Endothelial cell (in vitro differentiated cells): ENCODE data around the gene ALDH1B1. TPM values are rescaled to one million over a fixed set of nuclear protein-coding genes. Genes with fewer than 3 reads are reported as not detected.

Experiments used
- DNase-seq: peaks from one replicate; pipeline ENCODE4 v3.0.0; 2021; ENCODE audit warnings: low spot score
- H3K27ac Mint-ChIP-seq: one replicate; pipeline ENCODE4 v1.8.0; 2021; ENCODE audit warnings: mixed read lengths, inconsistent platforms; ENCODE audit not compliant: unreplicated experiment
- H3K27me3 Mint-ChIP-seq: one replicate; pipeline ENCODE4 v1.8.0; 2021; ENCODE audit warnings: mild to moderate bottlenecking, moderate library complexity, mixed read lengths, inconsistent platforms; ENCODE audit not compliant: unreplicated experiment
- H3K36me3 Mint-ChIP-seq: one replicate; pipeline ENCODE4 v1.8.0; 2021; ENCODE audit warnings: mild to moderate bottlenecking, low read depth, mixed read lengths, inconsistent platforms; ENCODE audit not compliant: unreplicated experiment
- H3K4me1 Mint-ChIP-seq: one replicate; pipeline ENCODE4 v1.8.0; 2021; ENCODE audit warnings: mild to moderate bottlenecking, mixed read lengths, inconsistent platforms; ENCODE audit not compliant: unreplicated experiment
- H3K4me3 Mint-ChIP-seq: one replicate; pipeline ENCODE4 v1.8.0; 2021; ENCODE audit warnings: mild to moderate bottlenecking, mixed read lengths, inconsistent platforms; ENCODE audit not compliant: unreplicated experiment
- H3K9me3 Mint-ChIP-seq: one replicate; pipeline ENCODE4 v1.8.0; 2021; ENCODE audit warnings: mixed read lengths, inconsistent platforms; ENCODE audit not compliant: unreplicated experiment
- CTCF ChIP-seq: fragments of 200-600 bp; sonication (generic); IDR thresholded peaks from one replicate; pipeline ENCODE4 v1.5.0; 2021; ENCODE audit warnings: antibody characterized with exemption; ENCODE audit not compliant: unreplicated experiment
- total RNA-seq: library from RNA; stranded (reverse); fragmentation: NEBNext Ultra II Directional; extraction: Animal tissue kit (Norgen Biotek cat#: 25700); gene quantifications from one replicate; pipeline ENCODE4 v1.2.1, GENCODE V29; 2021; ENCODE audit not compliant: unreplicated experiment

Gene ALDH1B1
- total RNA-seq, 1 donor from 2014 or later, result 18.7 TPM

- no peak for DNase-seq
- Mint-ChIP-seq H3K27me3 (peaks cover 2% of the 10 kb centered on the region), H3K27ac (no peak overlapping the region), H3K4me3 (no peak overlapping the region), H3K4me1 (peaks cover 11% of the 10 kb centered on the region), H3K36me3 (peaks cover 5% of the 10 kb centered on the region), H3K9me3 (no peaks in the 10 kb centered on the region)
- TF ChIP-seq CTCF, result no peak
Observed at GRCh38 chr9:38415856-38416255, 23.4 kb downstream of the ALDH1B1 start.

- Mint-ChIP-seq H3K27me3 (peaks cover 2% of the 10 kb centered on the region), H3K4me3 (no peak overlapping the region), H3K4me1 (peaks cover 5% of the 10 kb centered on the region), H3K36me3 (peaks cover 5% of the 10 kb centered on the region), H3K27ac (no peak overlapping the region), H3K9me3 (no peaks in the 10 kb centered on the region)
- no peak for DNase-seq
- TF ChIP-seq CTCF, result no peak
Observed at GRCh38 chr9:38416461-38416860, 24.0 kb downstream of the ALDH1B1 start.

GRCh38 chr9:38417003-38417945 lies 24.8 kb downstream of the ALDH1B1 start:
- H3K9me3 Mint-ChIP-seq, result no peaks in the 10 kb centered on the region
- peaks cover 1% of the 10 kb centered on the region for H3K27me3 Mint-ChIP-seq
- no peak overlapping the region for H3K27ac Mint-ChIP-seq
- peak; percentile 91 for TF ChIP-seq CTCF
- DNase-seq, result peak; percentile 70
- H3K4me1 Mint-ChIP-seq, result peaks cover 3% of the 10 kb centered on the region
- peaks cover 5% of the 10 kb centered on the region for H3K36me3 Mint-ChIP-seq
- H3K4me3 Mint-ChIP-seq, result no peak overlapping the region

GRCh38 chr9:38418366-38418765 lies 25.9 kb downstream of the ALDH1B1 start:
- Mint-ChIP-seq H3K27ac (no peak overlapping the region), H3K36me3 (peaks cover 3% of the 10 kb centered on the region), H3K4me1 (peaks cover 1% of the 10 kb centered on the region), H3K4me3 (no peak overlapping the region), H3K27me3 (peaks cover 2% of the 10 kb centered on the region), H3K9me3 (no peaks in the 10 kb centered on the region)
- DNase-seq, result no peak
- no peak for TF ChIP-seq CTCF

- H3K27ac Mint-ChIP-seq, result no peak overlapping the region
- no peak for DNase-seq
- H3K4me1 Mint-ChIP-seq, result peaks cover 3% of the 10 kb centered on the region
- no peak for TF ChIP-seq CTCF
- no peaks in the 10 kb centered on the region for H3K9me3 Mint-ChIP-seq
- peaks cover 4% of the 10 kb centered on the region for H3K27me3 Mint-ChIP-seq
- no peaks in the 10 kb centered on the region for H3K36me3 Mint-ChIP-seq
- no peak overlapping the region for H3K4me3 Mint-ChIP-seq
Observed at GRCh38 chr9:38419181-38419580, 26.7 kb downstream of the ALDH1B1 start.
